Activated gamma-delta T cell treated with anti-CD3 and anti-CD28 coated beads, Interleukin-2, amount 50 U/mL, for 16 hours (primary cell): ENCODE measurements around the gene FIS1.

Source experiments
- DNase-seq: peaks from one replicate; pipeline ENCODE4 v3.0.0-alpha.2; 2020; ENCODE audit warnings: low read depth

FIS1 gene

DNA sequence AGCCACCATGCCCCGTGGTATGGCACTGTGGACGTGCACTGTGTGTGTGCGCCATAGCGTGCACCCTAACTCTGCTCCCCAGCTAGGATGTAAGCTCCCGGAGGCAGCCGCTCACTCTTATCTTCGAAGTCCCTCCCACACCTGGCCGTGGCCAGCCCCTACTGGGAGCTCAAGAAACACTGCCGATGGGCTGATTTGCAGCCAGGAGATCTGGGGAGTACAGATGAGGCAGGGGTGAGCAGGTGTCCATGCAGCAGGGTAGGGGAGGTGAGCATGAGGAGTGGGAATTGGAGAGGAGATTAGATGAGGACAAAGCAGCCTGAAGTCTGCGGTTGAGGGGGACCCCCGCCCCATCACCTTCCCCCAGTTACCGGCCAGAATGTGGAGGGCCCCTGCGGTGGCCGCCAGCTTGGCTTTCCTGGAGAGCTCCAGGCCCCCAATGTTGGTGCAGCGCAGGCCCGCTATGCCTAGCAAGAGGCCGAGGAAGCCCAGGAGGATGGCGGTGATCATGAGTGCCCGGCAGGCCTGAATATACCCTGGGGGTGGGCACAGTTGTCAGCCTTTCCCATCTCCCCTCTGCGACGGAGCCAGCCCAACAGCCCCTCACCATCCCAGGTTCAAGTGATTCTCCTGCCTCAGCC, 10.9 kb downstream of the FIS1 start:
- DNase-seq, result no peak

- DNase-seq, result no peak
These were observed 12.6 kb downstream of the FIS1 start for GRCh38 chr7:101232141-101232850.

- no peak for DNase-seq
These were observed 13.2 kb downstream of the FIS1 start for GRCh38 chr7:101231644-101232043.

DNA sequence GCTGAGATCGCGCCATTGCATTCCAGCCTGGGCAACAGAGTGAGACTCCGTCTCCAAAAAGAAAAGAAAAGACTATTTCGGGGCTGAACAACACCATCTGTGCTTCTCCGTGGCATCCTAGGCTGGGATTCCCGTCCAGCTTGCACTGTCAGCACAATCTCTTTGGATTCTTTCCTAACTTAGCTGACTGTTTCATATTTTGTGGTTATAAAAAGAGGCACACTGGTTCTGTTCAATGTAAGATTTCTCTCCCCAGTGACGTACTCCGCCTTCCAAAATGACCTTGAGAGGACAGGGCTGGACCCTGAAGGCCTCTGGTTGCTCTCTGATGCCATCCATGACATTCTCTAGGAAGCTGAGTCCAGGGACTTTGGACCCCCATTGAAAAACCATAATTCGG, 18.2 kb downstream of the FIS1 start:
- DNase-seq, result no peak

DNA sequence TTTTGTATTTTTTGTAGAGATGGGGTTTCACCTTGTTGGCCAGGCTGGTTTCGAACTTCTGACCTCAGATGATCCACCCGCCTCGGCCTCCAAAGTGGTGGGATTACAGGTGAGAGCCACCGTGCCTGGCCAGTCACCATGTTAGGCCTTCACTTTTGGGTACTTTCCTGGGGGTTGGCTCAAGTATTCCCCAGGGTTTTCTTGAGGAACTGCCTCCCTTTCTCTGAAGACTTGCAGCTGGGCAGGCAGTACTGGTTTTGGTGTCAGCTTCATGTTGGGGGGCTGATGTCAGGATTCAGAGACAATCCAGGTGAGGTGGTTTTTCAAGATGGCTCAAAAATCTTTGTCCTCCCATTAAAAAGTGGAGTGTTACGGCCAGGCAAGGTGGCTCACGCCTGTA, 19.2 kb downstream of the FIS1 start:
- DNase-seq, result no peak

- no peak for DNase-seq
These were observed 21.4 kb downstream of the FIS1 start for GRCh38 chr7:101223528-101223927.

GRCh38 chr7:101222275-101222830, 22.5 kb downstream of the FIS1 start:
- DNase-seq, result no peak

- DNase-seq, result no peak
These were observed 24.6 kb downstream of the FIS1 start for GRCh38 chr7:101220295-101220694.

DNA sequence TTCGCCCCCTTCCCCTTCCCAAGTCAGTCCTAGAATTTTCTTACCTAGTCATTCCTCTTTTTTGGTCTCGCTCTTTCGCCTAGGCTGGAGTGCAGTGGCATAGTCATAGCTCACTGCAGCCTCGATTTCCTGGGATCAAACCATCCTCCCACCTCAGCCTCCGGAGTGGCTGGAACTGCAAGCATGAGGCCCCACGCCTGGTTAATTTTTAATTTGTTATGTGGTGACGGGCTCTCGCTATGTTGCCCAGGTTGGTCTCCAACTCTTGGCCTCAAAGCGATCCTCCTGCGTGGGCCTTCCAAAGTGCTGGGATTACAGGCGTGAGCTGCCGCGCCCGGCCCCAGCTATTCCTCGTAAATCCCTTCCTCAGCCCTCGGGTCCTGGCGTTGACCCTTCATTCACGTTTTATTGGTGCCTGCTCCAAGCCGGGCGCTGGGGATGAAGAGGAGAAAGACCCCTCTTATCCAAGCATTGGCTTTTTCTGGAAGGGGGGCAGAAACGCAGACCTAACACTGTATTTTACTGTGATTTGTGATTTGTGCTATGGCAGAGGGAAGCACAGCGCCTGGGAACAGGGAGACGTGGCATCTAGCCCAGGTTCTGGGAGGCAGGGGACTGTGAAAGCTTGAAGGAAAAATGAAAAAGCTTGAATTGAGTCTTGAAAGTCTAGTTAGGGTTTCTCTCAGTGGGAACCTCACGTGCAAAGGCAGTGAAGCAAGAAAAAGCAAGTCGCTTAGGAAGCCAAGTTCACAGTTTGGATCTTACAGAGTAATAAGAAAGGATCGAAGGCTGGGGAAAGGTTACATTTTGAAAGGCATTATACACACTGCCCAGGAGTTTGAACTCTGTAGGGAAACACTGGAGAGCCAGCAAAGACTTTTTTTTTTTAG, 26.4 kb downstream of the FIS1 start:
- DNase-seq, result no peak

DNA sequence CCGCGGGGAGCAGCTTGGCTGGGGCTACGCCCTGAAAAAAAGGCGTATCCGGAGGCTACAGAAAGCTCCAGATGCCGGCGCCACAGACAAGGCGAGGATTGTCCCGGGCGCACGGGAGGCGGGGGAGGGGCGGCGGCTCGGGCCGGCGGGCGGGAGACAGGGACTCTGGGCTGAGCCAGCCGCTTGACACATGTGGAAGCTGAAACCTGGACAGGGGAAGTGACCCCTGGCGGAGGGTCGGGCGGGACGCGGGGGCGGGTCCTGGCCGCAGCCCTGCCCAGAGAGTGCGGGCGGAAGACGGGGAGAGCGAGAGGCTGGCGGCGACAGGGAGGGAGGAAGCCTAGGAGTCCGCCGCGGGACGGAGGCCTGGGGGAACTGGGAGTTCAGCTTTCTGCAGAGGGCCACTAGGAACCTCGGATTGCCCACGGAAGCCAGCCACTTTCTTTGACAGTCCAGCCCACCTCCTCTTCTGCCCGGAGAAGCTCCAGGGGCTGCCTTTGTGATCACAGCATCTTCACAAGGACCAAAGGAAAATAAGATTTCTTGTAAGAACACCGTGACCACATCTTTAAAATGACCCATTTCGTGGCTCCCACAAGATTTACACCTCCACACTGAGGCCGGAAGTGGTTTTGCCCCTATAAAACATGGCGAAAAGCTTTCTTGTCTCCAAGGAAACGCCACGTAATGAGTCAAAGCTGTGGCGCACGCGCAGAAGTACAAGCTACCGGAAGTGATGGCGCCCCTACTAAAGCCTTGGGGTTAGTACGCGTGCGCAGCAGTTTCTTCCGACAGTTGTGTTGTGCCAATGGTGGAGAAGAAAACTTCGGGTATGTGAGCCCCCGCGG, 27.3 kb downstream of the FIS1 start, which contains the start of the genes PLOD3 and ZNHIT1:
Gene PLOD3 (minus strand): TSS at position 194 of the 848 bp plus-strand sequence. CDS start 307 bp downstream, outside the sequence.
Gene ZNHIT1 (plus strand): TSS at position 778 of the 848 bp plus-strand sequence. CDS start 31 bp downstream, at position 809.
- DNase-seq, result peak; percentile 94

DNA sequence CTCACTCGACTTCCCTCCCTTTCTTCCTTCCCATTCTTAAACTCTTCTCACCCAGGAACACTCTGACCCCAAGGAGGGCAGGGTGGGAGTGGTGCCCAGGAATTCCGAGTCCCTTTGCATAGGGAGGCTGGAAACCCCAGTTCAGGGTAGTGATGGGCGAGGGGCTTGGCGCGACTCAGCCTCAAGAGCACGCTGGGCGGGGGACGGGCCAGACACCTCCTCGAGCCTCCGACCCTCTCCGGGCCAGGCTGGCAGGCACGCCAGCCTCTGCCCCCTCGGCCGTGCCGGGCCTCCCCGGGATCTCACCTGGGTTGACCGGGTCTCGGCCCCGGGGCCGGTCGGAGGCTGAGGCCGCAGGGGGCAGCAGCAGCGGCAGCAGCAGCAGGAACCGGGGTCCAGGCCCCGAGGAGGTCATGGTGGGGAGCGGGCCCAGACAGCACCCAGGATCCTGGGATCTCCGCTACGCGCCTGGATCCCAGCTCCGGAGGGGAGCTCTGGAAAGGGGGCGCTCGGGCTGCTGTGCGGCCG, 28.0 kb downstream of the FIS1 start:
- DNase-seq, result no peak

DNA sequence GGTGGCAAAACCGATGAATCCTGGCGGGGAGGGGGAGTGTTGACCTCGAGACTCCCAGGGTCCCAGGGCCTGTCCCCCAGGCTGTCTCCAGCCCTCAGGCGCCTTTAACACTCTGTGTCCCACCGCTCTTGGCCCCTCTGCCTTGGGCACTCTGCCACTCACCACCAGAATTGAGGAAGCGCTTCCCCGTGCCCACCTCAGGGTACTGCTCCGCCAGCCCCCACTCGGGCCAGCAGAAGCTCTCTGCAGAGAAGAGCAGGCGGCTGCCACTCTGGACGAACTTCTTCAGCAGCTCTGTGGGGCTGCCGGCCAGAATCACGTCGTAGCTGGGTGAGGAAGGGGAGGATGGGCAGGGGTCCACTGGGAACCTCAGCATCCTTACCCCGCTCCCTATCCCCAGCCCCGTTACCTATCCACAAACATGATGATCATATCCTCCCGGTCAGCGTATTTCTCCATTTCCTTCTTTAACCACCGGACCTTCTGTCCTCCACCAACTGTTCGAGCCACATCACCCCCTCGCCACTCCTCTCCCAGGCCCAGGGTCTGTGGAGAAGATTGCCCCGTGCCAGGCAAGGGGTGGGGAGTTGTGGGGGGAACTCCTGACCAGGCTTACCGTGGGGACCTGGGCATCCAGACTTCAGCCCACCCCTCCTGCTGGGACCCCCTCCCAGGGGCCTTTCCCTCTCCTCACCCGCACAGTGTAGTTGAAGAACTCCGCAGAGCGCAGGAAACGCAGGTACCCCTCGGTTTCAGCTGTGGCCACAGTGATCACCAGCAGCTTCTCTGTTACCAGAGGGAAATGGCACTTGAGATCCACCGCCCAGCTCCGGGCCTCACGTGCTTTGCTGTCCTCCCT, 28.7 kb downstream of the FIS1 start:
- no peak for DNase-seq

GRCh38 chr7:101212014-101212413, 32.9 kb downstream of the FIS1 start:
- DNase-seq, result no peak

DNA sequence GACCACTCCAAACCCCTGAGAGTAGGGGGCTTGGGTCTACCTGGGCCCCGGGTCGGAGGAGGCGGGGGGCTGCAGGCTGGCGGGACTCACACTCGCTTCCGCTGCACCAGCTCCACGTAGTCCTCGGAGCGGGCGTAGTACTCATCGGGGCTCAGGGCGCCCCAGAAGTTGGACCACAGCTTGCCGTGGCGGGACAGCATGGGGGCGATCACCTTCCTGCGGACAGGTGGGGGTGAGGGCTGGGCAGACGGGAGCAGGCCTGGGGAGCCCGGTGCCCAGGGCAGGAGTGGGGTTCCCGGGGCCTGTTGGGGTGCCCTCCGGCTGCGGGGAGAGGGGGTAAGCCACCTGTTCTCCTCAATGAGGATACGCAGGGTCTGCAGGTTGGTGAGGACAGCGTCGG, 33.4 kb downstream of the FIS1 start:
- no peak for DNase-seq

DNA sequence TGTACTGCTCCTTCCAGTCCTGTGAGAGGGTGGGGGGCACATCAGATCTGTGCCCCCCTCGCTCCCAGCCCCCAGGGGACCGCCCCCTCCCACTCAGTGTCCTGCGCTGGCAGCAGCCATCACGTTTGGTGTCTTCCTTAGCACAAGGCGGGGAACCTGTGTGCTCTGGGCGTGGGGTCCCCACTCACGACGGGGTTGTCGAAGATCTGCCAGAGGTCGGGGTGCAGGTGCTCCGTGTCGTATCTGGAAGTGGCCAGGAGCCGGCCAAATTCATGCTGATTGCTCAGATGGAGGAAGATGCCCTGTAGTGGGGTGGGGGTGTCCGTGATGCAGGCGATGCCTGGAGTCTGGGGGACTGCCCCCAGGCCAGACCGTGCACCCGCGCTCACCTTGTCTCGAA, 34.7 kb downstream of the FIS1 start:
- DNase-seq, result no peak

GRCh38 chr7:101208794-101209193, 36.1 kb downstream of the FIS1 start:
- DNase-seq, result no peak

DNA sequence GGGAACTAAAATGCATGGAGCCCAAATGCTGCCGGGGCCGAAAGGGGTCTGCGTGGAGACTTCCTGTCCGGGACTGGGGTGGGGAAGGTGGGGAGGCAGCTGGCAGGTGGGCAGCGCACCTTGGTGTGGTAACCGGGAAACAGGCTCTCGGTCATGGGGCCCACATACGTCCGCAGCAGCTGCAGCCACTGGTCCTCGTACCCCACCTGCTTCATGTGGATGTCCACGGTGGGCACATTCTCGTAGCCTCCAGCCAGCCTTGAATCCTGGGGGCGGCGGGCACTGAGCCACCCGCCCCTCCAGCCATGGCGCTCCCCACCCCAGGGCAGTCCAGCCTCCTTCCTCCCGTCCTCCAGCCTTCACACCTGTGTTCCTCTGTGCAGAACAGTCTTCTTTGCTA, 37.4 kb downstream of the FIS1 start:
- no peak for DNase-seq

GRCh38 chr7:101206665-101207042, 38.2 kb downstream of the FIS1 start:
- no peak for DNase-seq

- no peak for DNase-seq
These were observed 38.8 kb downstream of the FIS1 start for GRCh38 chr7:101205901-101206664.
